ENCODE results near the gene SNX10.

The SNX10 gene

GRCh38 chr7:26370011-26370410 is 78.3 kb downstream of the SNX10 start:
- H3K27ac ChIP-seq = no peak overlapping the region
- no peak for TF ChIP-seq CTCF (conservative IDR thresholded peaks at IDR 0.05)

GRCh38 chr7:26372249-26372648 is 80.6 kb downstream of the SNX10 start:
- no peak for TF ChIP-seq CTCF (conservative IDR thresholded peaks at IDR 0.05)
- no peak overlapping the region for H3K27ac ChIP-seq

- no peak overlapping the region for H3K27ac ChIP-seq
- no peak for TF ChIP-seq CTCF (conservative IDR thresholded peaks at IDR 0.05)
Observed at GRCh38 chr7:26372704-26373103, 81.0 kb downstream of the SNX10 start.

- H3K27ac ChIP-seq = no peak overlapping the region
- no peak for TF ChIP-seq CTCF (conservative IDR thresholded peaks at IDR 0.05)
Observed at GRCh38 chr7:26374647-26375373, 83.1 kb downstream of the SNX10 start.

GRCh38 chr7:26375726-26376174 is 84.1 kb downstream of the SNX10 start:
- peak overlapping the region; percentile 86 for H3K27ac ChIP-seq
- TF ChIP-seq CTCF (conservative IDR thresholded peaks at IDR 0.05) = no peak

- TF ChIP-seq CTCF (conservative IDR thresholded peaks at IDR 0.05) = no peak
- peak overlapping the region; percentile 86 for H3K27ac ChIP-seq
Observed at GRCh38 chr7:26376175-26376917, 84.7 kb downstream of the SNX10 start.

GRCh38 chr7:26378016-26378415 is 86.4 kb downstream of the SNX10 start:
- H3K27ac ChIP-seq = no peak overlapping the region
- TF ChIP-seq CTCF (conservative IDR thresholded peaks at IDR 0.05) = no peak

Data from VCaP (cell line).